MCF 10A (cell line): ENCODE results near the gene WAS. TPM values are rescaled to one million over a fixed set of nuclear protein-coding genes. Genes with fewer than 3 reads are reported as not detected.

Source experiments
- BruUV-seq: library from RNA; stranded (reverse); fragments of 400-500 nt; replicated peaks from 2 replicates; lab custom pipeline; 2021; lab: Mats Ljungman, UMichigan
- CTCF ChIA-PET: fragments of 300-600 bp; sonication (Branson Sonifier 250); formaldehyde crosslinking; extraction: SDS; loops from one replicate; lab custom pipeline; 2021; ENCODE audit warnings: antibody characterized with exemption, inconsistent platforms; lab: Yijun Ruan, JAX
- POLR2A ChIA-PET: fragments of 300-600, 350-650 bp; sonication (Branson Sonifier 250); formaldehyde crosslinking; extraction: SDS; loops from one replicate; lab custom pipeline; 2020; ENCODE audit warnings: antibody characterized with exemption, inconsistent platforms; lab: Yijun Ruan, JAX
- DNase-seq: peaks from one replicate; pipeline ENCODE4 v3.0.0-alpha.2; 2018; ENCODE audit not compliant: unreplicated experiment
- H3K27ac Mint-ChIP-seq: one replicate; pipeline ENCODE4 v1.8.0; 2022; ENCODE audit warnings: mild to moderate bottlenecking, low read depth, mixed read lengths; ENCODE audit not compliant: unreplicated experiment
- H3K27me3 Mint-ChIP-seq: one replicate; pipeline ENCODE4 v1.8.0; 2022; ENCODE audit warnings: mixed read lengths; ENCODE audit not compliant: insufficient read depth, unreplicated experiment
- H3K36me3 Mint-ChIP-seq: one replicate; pipeline ENCODE4 v1.8.0; 2022; ENCODE audit warnings: mild to moderate bottlenecking, moderate library complexity, mixed read lengths; ENCODE audit not compliant: insufficient read depth, unreplicated experiment
- H3K4me1 Mint-ChIP-seq: one replicate; pipeline ENCODE4 v1.8.0; 2022; ENCODE audit warnings: mixed read lengths; ENCODE audit not compliant: insufficient read depth, unreplicated experiment
- H3K4me3 Mint-ChIP-seq: one replicate; pipeline ENCODE4 v1.8.0; 2022; ENCODE audit warnings: mild to moderate bottlenecking, moderate library complexity, mixed read lengths; ENCODE audit not compliant: unreplicated experiment
- H3K9me3 Mint-ChIP-seq: one replicate; pipeline ENCODE4 v1.8.0; 2022; ENCODE audit warnings: mixed read lengths; ENCODE audit not compliant: unreplicated experiment
- CTCF ChIP-seq: fragments of 200-600 bp; IDR thresholded peaks from one replicate; pipeline ENCODE4 v1.8.0; 2022; ENCODE audit warnings: antibody characterized with exemption, mild to moderate bottlenecking; ENCODE audit not compliant: unreplicated experiment
- intact Hi-C: fragments of 100-400 bp; cut with micrococcal nuclease; formaldehyde crosslinking; loops from 2 replicates; pipeline ENCODE4 v1.14.1; 2022
- total RNA-seq: library from RNA; stranded (reverse); gene quantifications from 2 replicates; pipeline ENCODE4 v1.2.3, GENCODE V29; 2022

The WAS gene
- total RNA-seq, 1 experiment from 2014 or later = 0.37 TPM

GRCh38 chrX:48721916-48722315 lies 38.3 kb downstream of the WAS start:
- no peaks in the 10 kb centered on the region for H3K27me3 Mint-ChIP-seq
- H3K36me3 Mint-ChIP-seq = no peaks in the 10 kb centered on the region
- no peak overlapping the region for H3K4me3 Mint-ChIP-seq
- no peak overlapping the region for H3K27ac Mint-ChIP-seq
- CTCF ChIA-PET = no interaction called here
- H3K9me3 Mint-ChIP-seq = peaks cover 7% of the 10 kb centered on the region
- no peak for TF ChIP-seq CTCF
- H3K4me1 Mint-ChIP-seq = no peaks in the 10 kb centered on the region
- DNase-seq = no peak
- POLR2A ChIA-PET = no interaction called here
- intact Hi-C loops = no loop called here
- no TSS peak for BruUV-seq

GRCh38 chrX:48726596-48726995 lies 43.0 kb downstream of the WAS start:
- intact Hi-C loops = no loop called here
- no peak for DNase-seq
- BruUV-seq = no TSS peak
- Mint-ChIP-seq H3K36me3 (peaks cover 5% of the 10 kb centered on the region), H3K27ac (no peak overlapping the region), H3K4me3 (no peak overlapping the region), H3K4me1 (no peaks in the 10 kb centered on the region), H3K27me3 (no peaks in the 10 kb centered on the region), H3K9me3 (no peaks in the 10 kb centered on the region)
- POLR2A ChIA-PET = interaction anchor here (0.6 to 0.8 kb wide), 2 partner anchors 10 to 276 kb away, joined by 3 read pairs; no protein-coding TSS in a partner anchor
- no peak for TF ChIP-seq CTCF
- CTCF ChIA-PET = interaction anchor here (0.5 kb wide), 1 partner anchor 145 kb away, joined by 3 read pairs; no protein-coding TSS in a partner anchor

GRCh38 chrX:48728653-48729052 lies 45.1 kb downstream of the WAS start:
- intact Hi-C loops = no loop called here
- no TSS peak for BruUV-seq
- no peaks in the 10 kb centered on the region for H3K27me3 Mint-ChIP-seq
- peaks cover 18% of the 10 kb centered on the region for H3K36me3 Mint-ChIP-seq
- H3K9me3 Mint-ChIP-seq = no peaks in the 10 kb centered on the region
- no peak for TF ChIP-seq CTCF
- ChIA-PET CTCF (no interaction called here), POLR2A (no interaction called here)
- no peak overlapping the region for H3K4me3 Mint-ChIP-seq
- no peaks in the 10 kb centered on the region for H3K4me1 Mint-ChIP-seq
- H3K27ac Mint-ChIP-seq = no peak overlapping the region
- no peak for DNase-seq

- Mint-ChIP-seq H3K36me3 (peaks cover 13% of the 10 kb centered on the region), H3K27me3 (no peaks in the 10 kb centered on the region), H3K27ac (peak overlapping the region; percentile 68), H3K4me3 (peak overlapping the region; percentile 74), H3K4me1 (peaks cover 6% of the 10 kb centered on the region), H3K9me3 (peaks cover 8% of the 10 kb centered on the region)
- CTCF ChIA-PET = interaction anchor here (1.2 kb wide), 1 partner anchor 210 kb away, joined by 3 read pairs; no protein-coding TSS in a partner anchor
- TF ChIP-seq CTCF = no peak
- BruUV-seq = TSS peak; percentile 57
- POLR2A ChIA-PET = interaction anchor here (0.6 to 3.2 kb wide), 10 partner anchors 10 to 502 kb away, joined by 3 to 10 read pairs (median 4); partner anchors contain the start of genes HDAC6, PQBP1, SLC35A2 and TIMM17B
- intact Hi-C loops = no loop called here
- no peak for DNase-seq
Observed at GRCh38 chrX:48736303-48736702, 52.7 kb downstream of the WAS start.
